ENCODE results near the gene SULT4A1. TPM values are rescaled to one million over a fixed set of nuclear protein-coding genes. Genes with fewer than 3 reads are reported as not detected.

The SULT4A1 gene
- total RNA-seq, 3 donors from 2014 or later: not detected

GRCh38 chr22:43860831-43861230 lies 1.5 kb downstream of the SULT4A1 start:
- Mint-ChIP-seq H3K4me3 (no peak overlapping the region), H3K4me1 (ENCODE audit: low read depth) (no peaks in the 10 kb centered on the region), H3K36me3 (ENCODE audit: insufficient read depth) (no peaks in the 10 kb centered on the region), H3K9me3 (peaks cover 12% of the 10 kb centered on the region), H3K27me3 (ENCODE audit: low read depth) (peaks cover 73% of the 10 kb centered on the region)
- DNase-seq (no peak), ATAC-seq (no peak)

- DNase-seq (peak; percentile 1), ATAC-seq (no peak)
- no peaks in the 10 kb centered on the region for H3K4me1 Mint-ChIP-seq (ENCODE audit: low read depth)
- peaks cover 15% of the 10 kb centered on the region for H3K9me3 Mint-ChIP-seq
- H3K4me3 Mint-ChIP-seq: no peak overlapping the region
- H3K36me3 Mint-ChIP-seq (ENCODE audit: insufficient read depth): no peaks in the 10 kb centered on the region
- peaks cover 71% of the 10 kb centered on the region for H3K27me3 Mint-ChIP-seq (ENCODE audit: low read depth)
These were observed 2.2 kb downstream of the SULT4A1 start for GRCh38 chr22:43860126-43860525.

- Mint-ChIP-seq H3K4me3 (no peak overlapping the region), H3K9me3 (peaks cover 15% of the 10 kb centered on the region), H3K36me3 (ENCODE audit: insufficient read depth) (no peaks in the 10 kb centered on the region), H3K27me3 (ENCODE audit: low read depth) (peaks cover 69% of the 10 kb centered on the region), H3K4me1 (ENCODE audit: low read depth) (no peaks in the 10 kb centered on the region)
- DNase-seq: no peak
- no peak for ATAC-seq
These were observed 2.7 kb downstream of the SULT4A1 start for GRCh38 chr22:43859621-43860020.

- no peak for ATAC-seq
- Mint-ChIP-seq H3K36me3 (ENCODE audit: insufficient read depth) (no peaks in the 10 kb centered on the region), H3K9me3 (peaks cover 15% of the 10 kb centered on the region), H3K4me1 (ENCODE audit: low read depth) (no peaks in the 10 kb centered on the region), H3K27me3 (ENCODE audit: low read depth) (peaks cover 65% of the 10 kb centered on the region), H3K4me3 (no peak overlapping the region)
- DNase-seq: peak; percentile 1
These were observed 3.1 kb downstream of the SULT4A1 start for GRCh38 chr22:43859176-43859575.

- peaks cover 15% of the 10 kb centered on the region for H3K9me3 Mint-ChIP-seq
- H3K4me3 Mint-ChIP-seq: no peak overlapping the region
- ATAC-seq: no peak
- H3K36me3 Mint-ChIP-seq (ENCODE audit: insufficient read depth): no peaks in the 10 kb centered on the region
- no peak for DNase-seq
- H3K4me1 Mint-ChIP-seq (ENCODE audit: low read depth): no peaks in the 10 kb centered on the region
- peaks cover 63% of the 10 kb centered on the region for H3K27me3 Mint-ChIP-seq (ENCODE audit: low read depth)
These were observed 4.0 kb downstream of the SULT4A1 start for GRCh38 chr22:43858156-43858895.

- Mint-ChIP-seq H3K4me3 (no peak overlapping the region), H3K36me3 (ENCODE audit: insufficient read depth) (no peaks in the 10 kb centered on the region), H3K4me1 (ENCODE audit: low read depth) (no peaks in the 10 kb centered on the region)
These were observed 4.9 kb downstream of the SULT4A1 start for GRCh38 chr22:43857367-43857766.

GRCh38 chr22:43855431-43855830 lies 6.9 kb downstream of the SULT4A1 start:
- no peak overlapping the region for H3K4me3 Mint-ChIP-seq
- ATAC-seq (no peak), DNase-seq (no peak)
- no peaks in the 10 kb centered on the region for H3K36me3 Mint-ChIP-seq (ENCODE audit: insufficient read depth)
- H3K27me3 Mint-ChIP-seq (ENCODE audit: low read depth): peaks cover 55% of the 10 kb centered on the region
- H3K9me3 Mint-ChIP-seq: peaks cover 15% of the 10 kb centered on the region
- H3K4me1 Mint-ChIP-seq (ENCODE audit: low read depth): no peaks in the 10 kb centered on the region

More at GRCh38 chr22:43857367-43857766, 4.9 kb downstream of the SULT4A1 start:
- Mint-ChIP-seq H3K27me3 (ENCODE audit: low read depth) (peaks cover 59% of the 10 kb centered on the region), H3K9me3 (peaks cover 15% of the 10 kb centered on the region)
- DNase-seq (no peak), ATAC-seq (no peak)

GRCh38 chr22:43854786-43855271 lies 7.5 kb downstream of the SULT4A1 start:
- no peak for DNase-seq
- H3K4me1 Mint-ChIP-seq (ENCODE audit: low read depth): no peaks in the 10 kb centered on the region
- no peak for ATAC-seq
- peaks cover 15% of the 10 kb centered on the region for H3K9me3 Mint-ChIP-seq
- no peaks in the 10 kb centered on the region for H3K36me3 Mint-ChIP-seq (ENCODE audit: insufficient read depth)
- no peak overlapping the region for H3K4me3 Mint-ChIP-seq
- H3K27me3 Mint-ChIP-seq (ENCODE audit: low read depth): peaks cover 49% of the 10 kb centered on the region

- Mint-ChIP-seq H3K9me3 (peaks cover 15% of the 10 kb centered on the region), H3K36me3 (ENCODE audit: insufficient read depth) (no peaks in the 10 kb centered on the region), H3K4me3 (no peak overlapping the region), H3K27me3 (ENCODE audit: low read depth) (peaks cover 45% of the 10 kb centered on the region), H3K4me1 (ENCODE audit: low read depth) (no peaks in the 10 kb centered on the region)
- no peak for ATAC-seq
- DNase-seq: no peak
These were observed 8.1 kb downstream of the SULT4A1 start for GRCh38 chr22:43854121-43854785.

GRCh38 chr22:43853328-43853931 lies 8.9 kb downstream of the SULT4A1 start:
- H3K9me3 Mint-ChIP-seq: peaks cover 15% of the 10 kb centered on the region
- no peak for DNase-seq
- H3K4me3 Mint-ChIP-seq: no peak overlapping the region
- ATAC-seq: no peak
- H3K36me3 Mint-ChIP-seq (ENCODE audit: insufficient read depth): no peaks in the 10 kb centered on the region
- peaks cover 42% of the 10 kb centered on the region for H3K27me3 Mint-ChIP-seq (ENCODE audit: low read depth)
- H3K4me1 Mint-ChIP-seq (ENCODE audit: low read depth): no peaks in the 10 kb centered on the region

GRCh38 chr22:43852573-43853327 lies 9.6 kb downstream of the SULT4A1 start:
- no peak for DNase-seq
- Mint-ChIP-seq H3K27me3 (ENCODE audit: low read depth) (peaks cover 43% of the 10 kb centered on the region), H3K4me3 (no peak overlapping the region), H3K36me3 (ENCODE audit: insufficient read depth) (no peaks in the 10 kb centered on the region), H3K4me1 (ENCODE audit: low read depth) (no peaks in the 10 kb centered on the region), H3K9me3 (peaks cover 15% of the 10 kb centered on the region)
- ATAC-seq: no peak

GRCh38 chr22:43851979-43852307 lies 10.4 kb downstream of the SULT4A1 start:
- Mint-ChIP-seq H3K4me3 (no peak overlapping the region), H3K4me1 (ENCODE audit: low read depth) (no peaks in the 10 kb centered on the region), H3K36me3 (ENCODE audit: insufficient read depth) (no peaks in the 10 kb centered on the region), H3K9me3 (peaks cover 11% of the 10 kb centered on the region), H3K27me3 (ENCODE audit: low read depth) (peaks cover 38% of the 10 kb centered on the region)
- DNase-seq: no peak
- no peak for ATAC-seq

GRCh38 chr22:43851058-43851978 lies 11.0 kb downstream of the SULT4A1 start:
- no peak for DNase-seq
- no peak for ATAC-seq
- Mint-ChIP-seq H3K4me1 (ENCODE audit: low read depth) (no peaks in the 10 kb centered on the region), H3K27me3 (ENCODE audit: low read depth) (peaks cover 37% of the 10 kb centered on the region), H3K9me3 (peaks cover 5% of the 10 kb centered on the region), H3K4me3 (no peak overlapping the region), H3K36me3 (ENCODE audit: insufficient read depth) (no peaks in the 10 kb centered on the region)
